IMR-90 (cell line): Measurements from ENCODE around the gene TAS2R1. TPM values are rescaled to one million over a fixed set of nuclear protein-coding genes. Genes with fewer than 3 reads are reported as not detected.

ENCODE experiments used
- ATAC-seq: fragments of 200-7000 bp; cut with Tn5 transposase; 2 replicates; pipeline ENCODE4 v1.9.1; 2020; ENCODE audit warnings: low read depth, mild to moderate bottlenecking, moderate library complexity
- Bru-seq: library from RNA; stranded (reverse); fragments of 400-500 nt; gene quantifications from one replicate; lab custom pipeline; 2021; lab: Mats Ljungman, UMichigan
- BruChase-seq, 2 experiments: library from RNA; stranded (reverse); fragments of 400-500 nt; gene quantifications; one replicate each; lab custom pipeline; 2021; lab: Mats Ljungman, UMichigan
- BruUV-seq: library from RNA; stranded (reverse); fragments of 400-500 nt; replicated peaks from 2 replicates; lab custom pipeline; 2021; lab: Mats Ljungman, UMichigan
- CTCF ChIA-PET: fragments of 300-600 bp; formaldehyde crosslinking; extraction: SDS; loops from one replicate; lab custom pipeline; 2021; ENCODE audit warnings: antibody characterized with exemption; lab: Yijun Ruan, JAX
- POLR2A ChIA-PET: fragments of 300-600 bp; sonication (Branson Sonifier 250); formaldehyde crosslinking; loops from one replicate; lab custom pipeline; 2022; ENCODE audit warnings: antibody characterized with exemption; ENCODE audit not compliant: unreplicated experiment; lab: Charles Lee
- DNase-seq: peaks from one replicate; pipeline ENCODE4 v3.0.0; 2013
- H2AFZ ChIP-seq: replicated peaks from 2 replicates; pipeline ENCODE3; 2013; ENCODE audit warnings: low read length, mild to moderate bottlenecking; ENCODE audit not compliant: poor library complexity
- H2AK5ac ChIP-seq: 2 replicates; pipeline ENCODE4 v1.6.1; 2013; ENCODE audit warnings: low read depth, low read length, inconsistent platforms
- H2AK9ac ChIP-seq: replicated peaks from 2 replicates; pipeline ENCODE3; 2013; ENCODE audit warnings: mild to moderate bottlenecking, low read depth, low read length, moderate library complexity; ENCODE audit not compliant: poor library complexity
- H2BK120ac ChIP-seq: 2 replicates; pipeline ENCODE4 v1.6.1; 2013; ENCODE audit warnings: low read depth, low read length, inconsistent platforms
- H2BK15ac ChIP-seq: 3 replicates; pipeline ENCODE4 v1.6.1; 2013; ENCODE audit warnings: low read depth, low read length, inconsistent platforms
- H2BK20ac ChIP-seq: 2 replicates; pipeline ENCODE4 v1.6.1; 2013; ENCODE audit warnings: low read depth, mild to moderate bottlenecking, inconsistent platforms, low read length, moderate library complexity
- H2BK5ac ChIP-seq: 2 replicates; pipeline ENCODE4 v1.6.1; 2013; ENCODE audit warnings: mild to moderate bottlenecking, low read depth, low read length, inconsistent platforms; ENCODE audit not compliant: poor library complexity, severe bottlenecking
- H3K14ac ChIP-seq: replicated peaks from 2 replicates; pipeline ENCODE4 v1.6.1; 2013; ENCODE audit warnings: low read depth, low read length, inconsistent platforms
- H3K18ac ChIP-seq: 2 replicates; pipeline ENCODE4 v1.6.1; 2013; ENCODE audit warnings: low read depth, low read length, control low read depth
- H3K23ac ChIP-seq: 2 replicates; pipeline ENCODE4 v1.6.1; 2013; ENCODE audit warnings: low read depth, low read length, inconsistent platforms
- H3K27ac ChIP-seq: 2 replicates; pipeline ENCODE4 v1.5.1; 2013; ENCODE audit warnings: mild to moderate bottlenecking, control low read depth, low read length; ENCODE audit not compliant: insufficient read depth
- H3K27me3 ChIP-seq: 2 replicates; pipeline ENCODE4 v1.6.1; 2013; ENCODE audit warnings: low read length; ENCODE audit not compliant: control insufficient read depth, insufficient read depth
- H3K36me3 ChIP-seq: 2 replicates; pipeline ENCODE4 v1.6.1; 2013; ENCODE audit warnings: low read length, mixed read lengths; ENCODE audit not compliant: control insufficient read depth, insufficient read depth
- H3K4ac ChIP-seq: 2 replicates; pipeline ENCODE4 v1.6.1; 2013; ENCODE audit warnings: low read depth, low read length, inconsistent platforms
- H3K4me1 ChIP-seq: 2 replicates; pipeline ENCODE4 v1.6.1; 2013; ENCODE audit warnings: low read length, mixed read lengths; ENCODE audit not compliant: control insufficient read depth, insufficient read depth
- H3K4me2 ChIP-seq: 2 replicates; pipeline ENCODE4 v1.6.1; 2013; ENCODE audit warnings: low read depth, mild to moderate bottlenecking, control low read depth, low read length, moderate library complexity
- H3K4me3 ChIP-seq: 2 replicates; pipeline ENCODE4 v1.5.1; 2013; ENCODE audit warnings: low read depth, mild to moderate bottlenecking, control low read depth, low read length, moderate library complexity; ENCODE audit not compliant: insufficient read depth
- H3K56ac ChIP-seq: 2 replicates; pipeline ENCODE4 v1.6.1; 2013; ENCODE audit warnings: low read length, inconsistent platforms; ENCODE audit not compliant: insufficient read depth; ENCODE audit errors: extremely low read depth
- H3K79me1 ChIP-seq, 2 experiments: 2 replicates each; pipeline ENCODE4 v1.6.1; 2013; ENCODE audit warnings: low read length in 2 of 2, inconsistent platforms in 1 of 2, low read depth in 1 of 2
- H3K9ac ChIP-seq: 2 replicates; pipeline ENCODE4 v1.6.1; 2013; ENCODE audit warnings: low read depth, low read length, control low read depth
- H3K9me1 ChIP-seq: 2 replicates; pipeline ENCODE4 v1.6.1; 2013; ENCODE audit warnings: low read length, inconsistent platforms; ENCODE audit not compliant: insufficient read depth
- H3K9me3 ChIP-seq: 2 replicates; pipeline ENCODE4 v1.6.1; 2013; ENCODE audit warnings: low read length; ENCODE audit not compliant: control insufficient read depth, insufficient read depth
- H4K20me1 ChIP-seq: 2 replicates; pipeline ENCODE4 v1.6.1; 2013; ENCODE audit warnings: low read length, inconsistent platforms; ENCODE audit not compliant: insufficient read depth
- H4K5ac ChIP-seq: 2 replicates; pipeline ENCODE4 v1.6.1; 2013; ENCODE audit warnings: mild to moderate bottlenecking, low read depth, low read length, control low read depth
- H4K8ac ChIP-seq, 2 experiments: 2 replicates each; pipeline ENCODE4 v1.6.1; 2013; ENCODE audit warnings: low read depth in 2 of 2, low read length in 2 of 2, control low read depth in 1 of 2, inconsistent platforms in 1 of 2
- H4K91ac ChIP-seq: 2 replicates; pipeline ENCODE4 v1.6.1; 2013; ENCODE audit warnings: low read depth, low read length, inconsistent platforms; ENCODE audit not compliant: insufficient read depth
- BHLHE40 ChIP-seq: fragments of 150-350 bp; IDR thresholded peaks from 2 replicates; pipeline ENCODE4 v1.6.1; 2016; ENCODE audit warnings: mild to moderate bottlenecking, low read depth, low read length
- CHD1 ChIP-seq: IDR thresholded peaks from 2 replicates; pipeline ENCODE4 v1.6.1; 2012; ENCODE audit warnings: low read depth, low read length, improper control_type of control experiment
- FOS ChIP-seq: fragments of 150-350 bp; IDR thresholded peaks from 2 replicates; pipeline ENCODE4 v1.6.1; 2016; ENCODE audit warnings: low read depth, low read length
- MAZ ChIP-seq: IDR thresholded peaks from 2 replicates; pipeline ENCODE4 v1.6.1; 2012; ENCODE audit warnings: low read depth, mild to moderate bottlenecking, low read length, improper control_type of control experiment, moderate library complexity, borderline replicate concordance
- RAD21 ChIP-seq: IDR thresholded peaks from 2 replicates; pipeline ENCODE4 v1.6.1; 2012; ENCODE audit warnings: low read length, improper control_type of control experiment
- RCOR1 ChIP-seq: IDR thresholded peaks from 2 replicates; pipeline ENCODE4 v1.6.1; 2012; ENCODE audit warnings: mild to moderate bottlenecking, low read length, improper control_type of control experiment; ENCODE audit not compliant: insufficient replicate concordance
- RFX5 ChIP-seq: IDR thresholded peaks from 2 replicates; pipeline ENCODE4 v1.8.0; 2012; ENCODE audit warnings: low read depth, mild to moderate bottlenecking, low read length, moderate library complexity
- WGBS, 2 experiments: methylation state at CpG; one replicate each; pipeline versions ENCODE4 v1.1.5 to v1.1.7; 2013; ENCODE audit warnings: missing lambda C conversion rate in 2 of 2; ENCODE audit not compliant: insufficient read length in 1 of 2; ENCODE audit errors: extremely low coverage in 2 of 2; 5-methylcytosine and 5-hydroxymethylcytosine counted together
- dilution Hi-C: fragments of 300-500 bp; cut with HindIII; formaldehyde crosslinking; loops from one replicate; pipeline ENCODE4 v1.14.3; 2018; ENCODE audit warnings: low sequenced_read_pairs; ENCODE audit not compliant: unreplicated experiment
- in situ Hi-C: fragments of 300-500 bp; cut with MboI; formaldehyde crosslinking; loops from 3 replicates; pipeline ENCODE4 v1.14.3; 2019; ENCODE audit warnings: low sequenced_read_pairs, inconsistent platforms, mixed read lengths
- intact Hi-C: fragments of 100-400 bp; cut with micrococcal nuclease; formaldehyde crosslinking; loops from 2 replicates; pipeline ENCODE4 v1.10.0; 2022
- long read RNA-seq: library from polyadenylated mRNA; unstranded; transcript quantifications from one replicate; pipeline ENCODE4 v2.0.0, GENCODE V29; 2021; ENCODE audit not compliant: unreplicated experiment
- polyA plus RNA-seq, 3 experiments: library from polyadenylated mRNA; depleted of rRNA; stranded (reverse); fragments of >200 nt; gene quantifications; 2 replicates each; pipeline ENCODE4 v1.2.3, GENCODE V29; 2012; ENCODE audit warnings: low replicate concordance in 1 of 3
- total RNA-seq: library from RNA; depleted of rRNA; stranded (reverse); fragments of >200 nt; gene quantifications from 2 replicates; pipeline ENCODE4 v1.2.3, GENCODE V29; 2012; rRNA removed
- TF ChIP-seq, protein P1 (sequence below): conservative IDR thresholded peaks from 2 replicates; pipeline ENCODE4 v1.5.1; 2012; ENCODE audit warnings: mild to moderate bottlenecking, low read depth, low read length, improper control_type of control experiment
- TF ChIP-seq, protein P2 (sequence below): fragments of 150-350 bp; IDR thresholded peaks from 2 replicates; pipeline ENCODE4 v1.6.1; 2017; ENCODE audit warnings: mild to moderate bottlenecking, antibody characterized with exemption, low read length, low read depth

The TAS2R1 gene, protein sequence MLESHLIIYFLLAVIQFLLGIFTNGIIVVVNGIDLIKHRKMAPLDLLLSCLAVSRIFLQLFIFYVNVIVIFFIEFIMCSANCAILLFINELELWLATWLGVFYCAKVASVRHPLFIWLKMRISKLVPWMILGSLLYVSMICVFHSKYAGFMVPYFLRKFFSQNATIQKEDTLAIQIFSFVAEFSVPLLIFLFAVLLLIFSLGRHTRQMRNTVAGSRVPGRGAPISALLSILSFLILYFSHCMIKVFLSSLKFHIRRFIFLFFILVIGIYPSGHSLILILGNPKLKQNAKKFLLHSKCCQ
- total RNA-seq (not detected in 2 replicates), polyA plus RNA-seq (2012; rRNA removed) (not detected in 2 replicates), Bru-seq, nascent RNA (not detected), BruChase-seq, experiment 1, labeled RNA remaining after a 6-hour chase (percentile 23 among the genes with signal in this experiment), BruChase-seq, experiment 2, labeled RNA remaining after a 2-hour chase (not detected)
- polyA plus RNA-seq (2012; cell fraction: cytosol; rRNA removed), result not detected in 2 replicates
- polyA plus RNA-seq (2012; cell fraction: nucleus; rRNA removed; ENCODE audit: low replicate concordance), result not detected in 2 replicates
- long read RNA-seq, result 0 reads

DNA sequence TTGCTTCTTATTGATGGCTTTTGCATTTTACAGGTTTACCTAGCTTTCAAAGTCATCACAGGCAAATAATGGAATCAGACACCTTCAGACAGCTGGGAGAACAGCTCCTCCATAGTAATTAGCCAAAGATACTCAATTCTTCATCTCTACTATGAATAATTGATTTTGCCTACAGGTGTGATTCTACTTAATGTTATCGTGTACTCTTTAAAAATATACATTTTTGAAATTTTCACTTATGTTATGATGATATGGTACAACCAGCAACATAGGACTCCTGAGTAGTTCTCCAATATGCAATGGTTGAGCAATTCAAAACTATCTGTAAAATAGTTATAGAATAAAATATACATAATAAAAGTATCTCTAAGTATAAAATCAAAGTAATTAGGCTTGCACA lies at the start of gene TAS2R1:
TAS2R1 (minus strand) TSS at position 101 of the 400 bp plus-strand sequence. CDS start 319 bp downstream, outside the sequence.
- H3K4me2 ChIP-seq, result no peak within 1 kb of the TSS
- H3K23ac ChIP-seq, result no peak within 1 kb of the TSS
- no peaks in the 10 kb centered on the region for H3K4me1 ChIP-seq
- no peaks in the 10 kb centered on the region for H3K79me1 ChIP-seq
- CTCF ChIA-PET, result no interaction called here
- POLR2A ChIA-PET, result no interaction called here
- no peak within 1 kb of the TSS for H2BK5ac ChIP-seq
- intact Hi-C loops, result loop anchor here (2.0 kb wide), 1 partner anchor 571 kb away; no protein-coding TSS in a partner anchor
- no peaks in the 10 kb centered on the region for H3K27me3 ChIP-seq
- no peak within 1 kb of the TSS for H4K8ac ChIP-seq
- no TSS peak for BruUV-seq
- no peak within 1 kb of the TSS for H2AK5ac ChIP-seq
- H2BK15ac ChIP-seq, result no peak within 1 kb of the TSS
- H2BK20ac ChIP-seq, result no peak within 1 kb of the TSS
- no peak within 1 kb of the TSS for H4K91ac ChIP-seq
- H4K5ac ChIP-seq, result no peak within 1 kb of the TSS
- no peaks in the 10 kb centered on the region for H3K9me3 ChIP-seq
- dilution Hi-C loops, result no loop called here
- H3K18ac ChIP-seq, result no peak within 1 kb of the TSS
- no peak within 1 kb of the TSS for H2BK120ac ChIP-seq
- in situ Hi-C loops, result no loop called here
- H2AK9ac ChIP-seq, result no peak within 1 kb of the TSS
- no peak for TF ChIP-seq RFX5
- TF ChIP-seq RCOR1, result no peak
- no peak for TF ChIP-seq FOS
- no peak for TF ChIP-seq BHLHE40
- no peak for TF ChIP-seq MAZ
- TF ChIP-seq RAD21, result no peak
- TF ChIP-seq, protein P1, sequence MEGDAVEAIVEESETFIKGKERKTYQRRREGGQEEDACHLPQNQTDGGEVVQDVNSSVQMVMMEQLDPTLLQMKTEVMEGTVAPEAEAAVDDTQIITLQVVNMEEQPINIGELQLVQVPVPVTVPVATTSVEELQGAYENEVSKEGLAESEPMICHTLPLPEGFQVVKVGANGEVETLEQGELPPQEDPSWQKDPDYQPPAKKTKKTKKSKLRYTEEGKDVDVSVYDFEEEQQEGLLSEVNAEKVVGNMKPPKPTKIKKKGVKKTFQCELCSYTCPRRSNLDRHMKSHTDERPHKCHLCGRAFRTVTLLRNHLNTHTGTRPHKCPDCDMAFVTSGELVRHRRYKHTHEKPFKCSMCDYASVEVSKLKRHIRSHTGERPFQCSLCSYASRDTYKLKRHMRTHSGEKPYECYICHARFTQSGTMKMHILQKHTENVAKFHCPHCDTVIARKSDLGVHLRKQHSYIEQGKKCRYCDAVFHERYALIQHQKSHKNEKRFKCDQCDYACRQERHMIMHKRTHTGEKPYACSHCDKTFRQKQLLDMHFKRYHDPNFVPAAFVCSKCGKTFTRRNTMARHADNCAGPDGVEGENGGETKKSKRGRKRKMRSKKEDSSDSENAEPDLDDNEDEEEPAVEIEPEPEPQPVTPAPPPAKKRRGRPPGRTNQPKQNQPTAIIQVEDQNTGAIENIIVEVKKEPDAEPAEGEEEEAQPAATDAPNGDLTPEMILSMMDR, result no peak
- TF ChIP-seq, protein P2, sequence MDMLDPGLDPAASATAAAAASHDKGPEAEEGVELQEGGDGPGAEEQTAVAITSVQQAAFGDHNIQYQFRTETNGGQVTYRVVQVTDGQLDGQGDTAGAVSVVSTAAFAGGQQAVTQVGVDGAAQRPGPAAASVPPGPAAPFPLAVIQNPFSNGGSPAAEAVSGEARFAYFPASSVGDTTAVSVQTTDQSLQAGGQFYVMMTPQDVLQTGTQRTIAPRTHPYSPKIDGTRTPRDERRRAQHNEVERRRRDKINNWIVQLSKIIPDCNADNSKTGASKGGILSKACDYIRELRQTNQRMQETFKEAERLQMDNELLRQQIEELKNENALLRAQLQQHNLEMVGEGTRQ, result no peak
- no peak for TF ChIP-seq CHD1
- no peaks in the 10 kb centered on the region for H4K20me1 ChIP-seq
- WGBS, 2 experiments, result no CpG with 5 or more reads among the region's 1 CpG
- no peak within 1 kb of the TSS for H3K4me3 ChIP-seq
- H2AFZ ChIP-seq, result no peak within 1 kb of the TSS
- H3K4ac ChIP-seq, result no peak within 1 kb of the TSS
- H3K27ac ChIP-seq, result no peak within 1 kb of the TSS
- ATAC-seq, result no peak
- H3K14ac ChIP-seq, result no peak within 1 kb of the TSS
- H3K9me1 ChIP-seq, result no peaks in the 10 kb centered on the region
- H3K56ac ChIP-seq, result no peak within 1 kb of the TSS
- no peak for DNase-seq
- no peaks in the 10 kb centered on the region for H3K36me3 ChIP-seq
- H3K9ac ChIP-seq, result no peak within 1 kb of the TSS
